ENCODE data around the gene PRR19. TPM values are rescaled to one million over a fixed set of nuclear protein-coding genes. Genes with fewer than 3 reads are reported as not detected.

The PRR19 gene
- total RNA-seq, 4 donors from 2014 or later, result 0.17 to 0.50 TPM; not detected in 2

- Histone ChIP-seq H3K4me1 (peaks cover 12 to 20% (median 17%) of the 10 kb centered on the region in 4 donors), H3K4me3 (no peak overlapping the region), H3K27ac (replicated peaks in 1 of 4) (no peak overlapping the region), H3K9me3 (no peaks in the 10 kb centered on the region), H3K27me3 (peaks cover 0 to 29% (median 9%) of the 10 kb centered on the region in 4 donors), H3K36me3 (no peaks in the 10 kb centered on the region)
- DNase-seq (ENCODE audit: extremely low spot score), result no peak
- intact Hi-C loops (cut with DNase I), result no loop called here
- TF ChIP-seq CTCF (IDR thresholded peaks at IDR 0.05) (no peak), POLR2AphosphoS5 (IDR thresholded peaks at IDR 0.05) (no peak), EP300 (IDR thresholded peaks at IDR 0.05) (no peak), POLR2A (IDR thresholded peaks at IDR 0.05; ENCODE audit: low read depth) (no peak)
- WGBS, result 49% methylated on average over 17 of the region's 28 CpGs
Measured at GRCh38 chr19:42316223-42317211, 14.6 kb downstream of the PRR19 start.

DNA sequence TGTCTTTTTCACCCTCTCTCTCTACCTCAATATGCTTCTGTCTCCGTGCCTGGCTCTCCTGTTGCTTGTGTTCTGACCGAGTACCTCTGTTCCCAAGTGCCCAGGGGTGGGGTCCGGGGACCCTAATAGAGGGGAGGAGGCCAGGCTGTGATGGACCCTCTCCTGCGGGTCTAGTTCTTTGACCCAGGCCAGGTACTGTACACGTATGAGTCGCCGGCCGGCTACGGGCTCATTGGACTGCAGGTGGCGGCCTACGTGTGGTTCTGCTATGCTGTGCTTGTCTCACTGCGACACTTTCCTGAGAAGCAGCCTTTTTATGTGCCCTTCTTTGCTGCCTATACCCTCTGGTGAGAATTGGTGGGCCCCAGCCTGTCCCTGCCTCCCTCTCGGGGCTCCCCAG lies 15.6 kb downstream of the PRR19 start:
- H3K27ac ChIP-seq (replicated peaks in 1 of 4), result no peak overlapping the region
- DNase-seq (ENCODE audit: extremely low spot score), result no peak
- TF ChIP-seq EP300 (IDR thresholded peaks at IDR 0.05) (no peak), CTCF (IDR thresholded peaks at IDR 0.05) (no peak), POLR2A (IDR thresholded peaks at IDR 0.05; ENCODE audit: low read depth) (no peak), POLR2AphosphoS5 (IDR thresholded peaks at IDR 0.05) (no peak)
- H3K4me1 ChIP-seq, result peaks cover 11 to 19% (median 16%) of the 10 kb centered on the region in 4 donors
- H3K36me3 ChIP-seq, result no peaks in the 10 kb centered on the region
- H3K9me3 ChIP-seq, result no peaks in the 10 kb centered on the region
- peaks cover 0 to 29% (median 8%) of the 10 kb centered on the region in 4 donors for H3K27me3 ChIP-seq
- WGBS, result 95% methylated on average over 11 of the region's 13 CpGs
- intact Hi-C loops (cut with DNase I), result no loop called here
- no peak overlapping the region for H3K4me3 ChIP-seq

DNA sequence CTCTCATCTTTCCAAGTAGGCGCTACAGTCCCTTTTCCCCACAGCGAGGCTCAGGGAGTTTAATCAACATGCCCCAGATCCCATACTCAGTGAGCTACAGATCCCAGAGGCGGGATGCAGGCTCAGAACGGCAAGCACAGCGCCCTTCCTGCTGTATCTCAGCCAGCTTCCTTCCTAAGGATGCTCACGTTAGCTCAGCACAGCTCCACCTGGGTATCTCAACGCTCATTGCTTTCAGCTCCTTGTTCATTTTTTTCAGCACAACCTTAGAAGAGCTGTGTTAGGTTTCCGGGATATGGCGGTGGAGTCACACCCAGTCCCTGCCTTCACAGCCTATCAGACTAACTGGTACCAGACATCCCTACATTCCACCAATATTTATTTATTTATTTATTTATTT lies 20.4 kb downstream of the PRR19 start:
- no peak overlapping the region for H3K4me3 ChIP-seq
- peaks cover 24 to 33% (median 32%) of the 10 kb centered on the region in 4 donors for H3K4me1 ChIP-seq
- H3K36me3 ChIP-seq, result no peaks in the 10 kb centered on the region
- peaks cover 9 to 33% (median 19%) of the 10 kb centered on the region in 4 donors for H3K27me3 ChIP-seq
- H3K27ac ChIP-seq (replicated peaks in 1 of 4), result no peak overlapping the region
- 68% methylated on average over 9 of the region's 9 CpGs for WGBS
- no peaks in the 10 kb centered on the region for H3K9me3 ChIP-seq
- intact Hi-C loops (cut with DNase I), result loop anchor here (10.0 kb wide), 1 partner anchor 188 kb away; the partner anchor contains the start of gene POU2F2
- no peak for DNase-seq (ENCODE audit: extremely low spot score)
- TF ChIP-seq CTCF (IDR thresholded peaks at IDR 0.05), result no peak
- no peak for TF ChIP-seq EP300 (IDR thresholded peaks at IDR 0.05)
- no peak for TF ChIP-seq POLR2AphosphoS5 (IDR thresholded peaks at IDR 0.05)
- no peak for TF ChIP-seq POLR2A (IDR thresholded peaks at IDR 0.05; ENCODE audit: low read depth)

GRCh38 chr19:42323473-42323851 lies 21.5 kb downstream of the PRR19 start:
- H3K4me1 ChIP-seq, result peaks cover 31 to 44% (median 43%) of the 10 kb centered on the region in 4 donors
- peaks cover 9 to 33% (median 19%) of the 10 kb centered on the region in 4 donors for H3K27me3 ChIP-seq
- H3K27ac ChIP-seq (replicated peaks in 1 of 4), result no peak overlapping the region
- no peak overlapping the region for H3K4me3 ChIP-seq
- DNase-seq (ENCODE audit: extremely low spot score), result no peak
- TF ChIP-seq CTCF (IDR thresholded peaks at IDR 0.05) (no peak), EP300 (IDR thresholded peaks at IDR 0.05) (no peak), POLR2AphosphoS5 (IDR thresholded peaks at IDR 0.05) (no peak)
- intact Hi-C loops (cut with DNase I), result loop anchor here (10.0 kb wide), 1 partner anchor 189 kb away; the partner anchor contains the start of gene POU2F2
- no peaks in the 10 kb centered on the region for H3K9me3 ChIP-seq
- H3K36me3 ChIP-seq, result no peaks in the 10 kb centered on the region
- WGBS, result 19% methylated on average over 17 of the region's 29 CpGs
